NCI-H2107 treated with DMSO at 0.1 percent for 48 hours (cell line): ENCODE results near the gene RERG.
"Not testable (repeated sequence)": the region's sequence is repeated elsewhere in the genome, so short reads cannot be mapped to it uniquely, and the experiment has no call there.

ENCODE experiments used
- DNase-seq: peaks from one replicate; lab custom pipeline; 2025; ENCODE audit not compliant: unreplicated experiment; lab: John Stamatoyannopoulos, UW

RERG gene, protein sequence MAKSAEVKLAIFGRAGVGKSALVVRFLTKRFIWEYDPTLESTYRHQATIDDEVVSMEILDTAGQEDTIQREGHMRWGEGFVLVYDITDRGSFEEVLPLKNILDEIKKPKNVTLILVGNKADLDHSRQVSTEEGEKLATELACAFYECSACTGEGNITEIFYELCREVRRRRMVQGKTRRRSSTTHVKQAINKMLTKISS

DNA sequence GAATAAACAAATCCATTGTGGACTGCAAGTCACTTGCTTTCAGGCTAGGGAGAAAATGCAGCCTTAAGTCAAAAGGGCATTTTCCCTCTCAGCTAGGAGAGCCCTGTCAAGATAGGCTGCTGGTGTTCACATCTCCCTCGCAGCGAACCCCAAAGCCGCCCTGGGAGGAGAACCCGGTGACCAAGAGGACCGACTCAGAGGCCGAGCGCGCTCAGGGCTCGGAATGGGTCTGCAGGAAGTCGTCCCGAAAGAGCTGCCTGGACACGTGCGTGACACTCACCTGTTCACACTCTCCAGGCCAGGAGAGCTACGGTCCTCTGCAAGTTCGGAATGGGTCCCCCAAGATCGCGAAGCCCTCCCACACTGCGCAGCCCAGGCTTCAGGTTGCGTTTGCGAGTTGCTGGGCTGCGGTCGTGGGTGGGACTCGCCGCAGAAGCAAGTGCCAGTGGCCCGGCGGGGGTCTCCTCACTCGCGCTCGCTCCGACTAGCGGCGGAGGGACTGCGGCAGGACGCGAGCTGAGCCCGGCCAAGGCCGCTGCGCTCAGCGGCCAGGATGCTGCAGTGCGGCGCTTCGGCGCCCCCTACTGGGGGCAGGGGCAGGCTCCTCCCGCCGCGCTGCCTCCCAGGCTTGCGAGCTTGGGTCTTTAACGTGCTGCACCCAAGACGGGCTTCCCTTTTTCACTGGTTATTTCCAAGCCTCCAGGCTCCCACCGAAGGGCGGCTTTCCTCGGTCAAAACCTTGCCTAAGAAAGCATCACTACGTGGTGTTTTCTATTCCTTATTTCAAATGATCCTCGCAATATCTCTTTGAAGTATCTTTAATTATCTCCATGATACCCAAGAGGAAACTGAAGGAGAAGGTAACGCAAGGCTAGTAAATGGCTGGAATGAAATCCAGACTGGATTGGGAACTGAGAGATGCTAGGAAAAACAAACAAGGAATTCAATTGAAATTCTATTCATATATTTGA is at the start of gene RERG:
Gene RERG, minus strand, starts transcription at position 503 of the 971 bp plus-strand sequence. CDS start 3,928 bp downstream, outside the sequence.
- peak; percentile 56 for DNase-seq

DNA sequence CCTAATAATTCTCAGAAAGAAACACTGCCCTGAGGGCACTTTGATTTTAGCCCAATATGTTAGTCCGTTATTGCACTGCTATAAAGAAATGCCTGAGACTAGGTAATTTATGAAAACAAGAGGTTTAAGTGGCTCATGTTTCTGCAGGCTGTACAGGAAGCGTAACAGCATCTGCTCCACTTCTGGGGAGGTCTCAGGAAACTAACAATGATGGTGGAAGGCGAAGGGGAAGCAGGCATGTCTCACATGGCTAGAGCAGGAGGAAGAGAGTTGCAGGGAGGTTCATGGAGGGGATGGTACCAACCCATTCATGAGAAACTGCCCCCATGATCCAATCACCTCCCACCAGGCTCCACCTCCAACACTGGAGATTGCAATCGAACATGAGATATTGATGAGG is 49.4 kb upstream of the RERG start:
- no peak for DNase-seq

DNA sequence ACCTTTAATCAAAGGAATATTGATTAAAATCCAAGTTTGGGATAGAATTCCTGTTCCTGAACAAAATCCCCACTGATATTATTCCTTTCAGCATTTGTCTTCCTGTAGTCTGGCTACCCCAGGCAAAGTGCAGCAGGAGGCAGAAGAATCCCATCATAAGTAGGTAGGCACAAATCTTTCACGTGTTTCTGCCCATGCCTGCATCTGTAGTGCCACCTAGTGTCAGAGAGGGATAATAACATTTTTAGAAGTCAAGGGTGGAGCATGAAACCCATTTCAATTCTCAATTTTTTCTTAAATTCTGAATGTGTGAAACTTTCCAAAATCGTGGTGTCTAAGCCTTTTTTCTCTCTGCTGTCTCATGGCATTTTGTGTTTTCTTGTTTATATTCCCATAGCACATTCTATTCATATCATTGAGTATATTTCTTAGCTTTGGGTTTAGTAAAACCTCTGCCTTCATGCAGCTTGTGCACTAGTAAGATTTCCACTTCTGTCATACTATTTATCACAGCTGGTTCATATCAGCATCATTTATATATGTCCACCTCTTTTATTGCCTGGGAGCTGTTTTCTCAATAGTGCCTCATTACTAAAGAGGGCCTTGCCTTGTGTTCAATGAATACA is 47.8 kb upstream of the RERG start:
- peak; percentile 93 for DNase-seq

DNA sequence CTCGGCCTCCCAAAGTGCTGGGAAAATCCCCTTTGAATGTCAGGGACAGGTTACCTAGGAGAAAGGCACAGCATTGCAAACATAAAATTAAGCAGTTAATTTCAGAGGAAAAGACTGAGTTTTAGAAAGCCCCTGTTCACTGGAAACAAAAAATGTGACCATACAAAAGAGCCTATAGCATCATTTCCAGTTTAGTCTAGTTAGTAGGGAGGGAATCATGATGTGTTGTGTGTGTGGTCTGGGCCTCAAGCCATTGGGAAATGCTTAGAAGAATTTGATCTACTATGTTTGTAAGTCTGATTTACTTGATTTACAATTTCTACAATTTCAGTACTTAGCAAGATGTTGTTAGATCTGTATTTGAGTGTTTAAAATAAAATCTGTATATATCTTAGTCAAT is 47.1 kb upstream of the RERG start:
- no peak for DNase-seq

DNA sequence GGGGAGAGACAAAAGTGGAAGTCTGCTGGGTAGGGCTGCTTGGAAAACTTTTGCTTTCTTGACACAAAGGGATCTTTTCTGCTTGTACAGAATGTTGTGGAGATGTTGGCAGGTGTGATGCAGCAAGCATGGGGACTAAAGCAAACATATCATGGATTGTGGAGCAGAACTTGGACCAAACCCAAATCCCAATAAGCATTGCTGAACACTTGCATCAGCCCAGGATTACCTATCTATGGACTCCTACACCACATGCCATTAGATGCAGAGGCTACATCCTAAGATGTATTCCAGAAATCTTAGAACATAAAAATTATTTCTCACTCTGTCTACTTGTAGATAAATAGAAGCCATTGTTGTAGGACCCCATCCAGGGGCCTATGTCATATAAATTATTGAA is 44.7 kb upstream of the RERG start:
- DNase-seq, result no peak

DNA sequence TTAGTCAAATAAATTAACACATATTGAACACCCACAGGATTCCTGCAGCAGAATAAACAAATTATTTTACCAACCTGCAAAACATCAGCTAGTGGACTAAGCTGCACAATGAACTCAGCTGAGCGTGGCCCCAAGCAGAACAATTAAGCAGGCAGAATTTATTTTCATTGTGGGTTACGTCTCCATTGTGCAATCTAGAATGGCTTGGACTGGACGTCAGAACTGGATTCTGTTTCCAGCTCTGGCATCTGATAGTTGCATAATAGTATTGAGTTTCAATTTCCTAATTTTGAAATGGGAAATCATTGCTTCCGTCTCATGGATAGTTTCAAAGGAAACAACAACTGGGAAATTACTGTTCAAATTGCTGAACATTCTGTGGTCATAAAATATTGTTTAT is 35.5 kb upstream of the RERG start:
- DNase-seq, result peak; percentile 10

DNA sequence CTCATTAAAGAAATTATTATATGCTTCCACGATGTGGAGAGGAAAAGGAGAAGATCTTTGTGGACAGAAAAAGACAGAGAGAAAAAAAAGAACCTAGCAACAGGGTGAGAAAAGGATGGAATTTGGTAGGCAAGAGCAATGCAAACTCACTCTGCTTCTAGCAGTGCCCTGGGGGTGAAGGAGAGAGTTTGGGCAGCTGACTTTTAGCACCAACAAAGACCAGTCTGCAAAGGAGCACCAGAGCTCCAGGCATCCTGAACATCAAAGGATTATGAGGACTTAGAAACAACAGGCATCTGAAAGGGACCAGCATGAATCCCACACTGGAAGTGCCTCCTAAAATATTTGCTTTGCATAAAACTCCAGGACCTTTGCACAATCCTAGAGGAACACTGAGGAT is 32.8 kb upstream of the RERG start:
- DNase-seq, result no peak

DNA sequence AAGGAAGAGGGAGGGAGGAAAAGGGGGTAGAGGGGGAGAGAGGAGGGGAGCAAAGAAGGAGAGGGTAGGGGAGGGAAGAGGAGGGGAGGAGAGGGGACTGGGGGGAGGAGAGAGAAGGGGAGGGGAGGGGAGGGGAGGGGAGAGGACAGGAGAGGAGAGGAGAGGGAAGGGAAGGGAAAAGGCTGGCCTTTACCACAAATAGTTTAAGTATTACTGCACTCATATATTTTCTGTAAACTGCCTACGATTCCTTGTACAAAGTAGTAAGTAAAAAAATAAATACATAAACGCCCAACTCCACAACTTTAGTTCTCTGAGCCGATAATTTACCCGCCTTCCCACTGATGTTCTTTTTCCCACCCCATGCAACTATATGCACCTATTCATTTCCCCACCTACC is 23.7 kb upstream of the RERG start:
- no peak for DNase-seq

DNA sequence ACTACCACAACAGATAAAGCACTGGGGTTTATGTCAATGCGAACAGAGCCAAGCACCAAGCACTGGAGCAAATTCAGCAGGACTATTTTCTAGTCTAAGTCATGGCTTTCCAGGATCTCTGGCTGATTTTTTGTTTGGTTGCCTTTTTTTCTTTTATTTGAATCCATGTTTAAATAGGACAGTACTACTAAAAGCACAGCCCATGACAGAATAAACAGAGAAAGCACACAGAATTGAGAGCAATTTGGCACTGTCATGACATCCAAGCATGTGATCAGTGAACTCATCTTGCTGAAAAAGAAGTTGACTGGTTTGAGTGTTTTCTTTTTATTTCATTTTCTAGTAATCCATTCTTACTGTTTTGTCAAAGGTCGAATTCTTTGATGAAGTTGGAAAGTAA is 23.1 kb upstream of the RERG start:
- DNase-seq, result peak; percentile 29

DNA sequence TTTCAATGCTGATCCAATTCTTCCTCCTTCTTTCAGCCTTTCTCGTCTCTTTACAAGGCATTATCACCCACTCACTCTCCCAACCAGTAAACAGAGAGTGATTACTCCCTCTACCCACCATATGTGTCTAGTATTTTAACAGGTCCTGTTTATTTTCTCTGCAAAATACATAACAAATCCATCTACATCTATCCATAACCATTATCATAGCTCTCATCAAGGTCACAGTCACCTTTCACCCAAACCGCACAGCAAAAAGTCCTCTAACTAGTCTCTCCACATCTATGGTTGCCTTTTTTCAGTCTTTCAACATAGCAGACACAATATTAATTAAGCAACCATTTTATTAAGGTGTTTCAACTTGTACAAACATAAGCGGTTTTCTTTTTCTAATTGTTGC is 21.9 kb upstream of the RERG start:
- DNase-seq, result no peak

DNA sequence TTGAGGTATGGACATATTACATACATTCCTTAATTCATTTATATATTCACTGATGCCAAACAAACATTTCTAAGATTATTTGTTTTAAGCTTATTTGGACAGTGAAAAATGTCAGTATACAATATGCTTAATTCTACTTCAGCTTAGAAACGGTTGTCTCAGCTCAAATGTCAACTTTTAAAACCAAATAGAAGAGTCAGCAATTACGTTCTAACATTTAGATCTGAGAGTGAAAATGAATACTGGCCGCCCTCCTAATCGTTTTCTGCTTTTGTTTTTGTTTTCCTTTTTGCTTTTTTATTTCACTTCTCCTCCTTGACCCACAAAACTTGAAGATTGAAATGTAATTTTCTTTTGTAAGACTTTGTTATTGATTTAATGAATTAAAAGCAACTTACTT is 19.7 kb upstream of the RERG start:
- DNase-seq, result no peak

DNA sequence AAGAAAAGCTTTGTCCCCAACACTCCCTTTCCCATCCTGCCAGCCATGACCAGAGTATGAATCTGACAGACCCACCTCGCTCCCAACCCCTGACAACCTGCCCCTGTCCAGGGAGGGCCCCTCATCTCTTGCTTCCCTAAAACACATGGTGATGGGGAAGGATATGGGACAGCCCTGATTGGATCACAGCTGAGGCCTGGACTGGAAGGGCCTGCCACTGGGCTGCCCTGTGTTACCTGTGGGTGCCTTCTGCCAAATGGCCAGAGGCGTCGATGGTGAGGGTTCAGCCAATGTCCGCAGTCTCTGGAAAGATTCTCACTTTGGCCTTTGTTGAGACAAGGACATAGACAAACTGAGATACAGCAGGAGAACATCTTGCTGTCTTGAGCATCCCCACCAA is 13.3 kb upstream of the RERG start:
- DNase-seq, result no peak

DNA sequence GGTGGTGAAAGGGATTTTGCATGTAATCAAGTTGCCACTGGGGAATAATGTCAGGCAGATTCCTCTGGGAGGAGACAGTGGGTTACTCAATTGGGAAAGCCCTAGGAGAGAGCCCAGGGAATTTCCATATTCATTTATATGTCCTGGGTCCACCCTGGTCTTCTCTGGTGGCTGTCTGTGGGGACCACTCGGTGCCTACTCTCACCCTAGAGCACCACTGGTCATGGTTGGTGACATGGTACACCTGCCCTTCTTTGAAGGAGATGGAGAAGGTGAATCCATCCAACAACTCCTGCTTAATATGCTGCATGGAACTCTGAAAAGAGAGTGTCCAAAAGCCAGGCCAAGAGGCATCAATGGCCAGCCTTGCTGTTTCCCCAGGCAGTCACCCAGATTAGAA is 12.8 kb upstream of the RERG start:
- DNase-seq, result no peak

DNA sequence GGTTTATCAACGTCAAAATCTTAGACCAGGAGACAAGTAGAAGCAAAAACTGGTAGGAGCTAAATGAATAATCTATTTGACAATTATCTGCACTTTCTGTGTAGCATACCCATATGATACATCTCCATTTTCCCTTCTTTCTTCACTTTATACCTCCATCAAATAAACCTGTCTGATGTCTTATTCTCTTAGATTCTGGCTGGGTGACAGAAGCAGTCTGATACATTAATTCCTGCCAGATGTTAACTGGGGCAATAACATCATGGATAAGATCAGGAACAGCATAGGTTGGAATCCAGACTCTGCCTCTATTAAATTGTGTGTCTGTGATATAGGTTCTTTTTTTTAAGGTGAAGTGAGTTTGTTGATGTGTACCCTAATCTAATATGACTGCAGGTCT is 11.7 kb upstream of the RERG start:
- DNase-seq, result no peak

DNA sequence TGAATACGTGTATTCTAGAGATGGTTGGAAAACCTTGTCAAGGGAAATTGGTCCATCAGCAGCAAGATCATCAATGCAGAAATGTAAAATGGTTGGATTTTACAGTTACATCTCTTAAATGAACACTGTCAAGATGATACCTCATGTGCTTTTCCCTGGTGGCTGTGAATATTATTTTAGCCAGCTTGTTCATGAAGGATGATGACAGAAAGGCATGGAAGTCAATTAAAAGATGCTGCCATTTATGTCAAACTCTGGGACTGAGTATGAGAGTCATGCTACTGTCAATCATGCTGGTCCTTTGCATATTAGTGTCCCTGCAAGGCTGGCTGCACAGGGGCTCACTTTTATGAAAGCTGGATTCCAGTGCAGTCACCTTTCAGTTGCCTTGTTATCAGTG is 10.3 kb upstream of the RERG start:
- no peak for DNase-seq

DNA sequence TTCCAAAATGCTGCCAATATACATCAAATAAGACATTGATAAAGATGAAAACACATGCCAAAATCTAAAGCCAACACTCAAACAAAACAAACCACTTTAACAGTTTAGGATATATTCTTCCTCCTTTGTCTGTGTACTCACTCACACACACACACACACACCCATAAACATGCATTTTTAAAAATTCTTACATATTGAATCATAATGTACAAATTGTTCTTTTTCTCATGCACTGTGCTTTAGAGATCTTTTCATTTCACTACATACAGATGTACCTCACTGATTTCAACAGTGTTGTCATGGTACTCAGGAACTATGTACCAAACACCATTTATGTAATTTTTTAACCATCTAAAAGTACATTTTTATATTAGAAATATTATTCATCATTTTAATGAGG is 9.5 kb upstream of the RERG start:
- DNase-seq, result no peak

DNA sequence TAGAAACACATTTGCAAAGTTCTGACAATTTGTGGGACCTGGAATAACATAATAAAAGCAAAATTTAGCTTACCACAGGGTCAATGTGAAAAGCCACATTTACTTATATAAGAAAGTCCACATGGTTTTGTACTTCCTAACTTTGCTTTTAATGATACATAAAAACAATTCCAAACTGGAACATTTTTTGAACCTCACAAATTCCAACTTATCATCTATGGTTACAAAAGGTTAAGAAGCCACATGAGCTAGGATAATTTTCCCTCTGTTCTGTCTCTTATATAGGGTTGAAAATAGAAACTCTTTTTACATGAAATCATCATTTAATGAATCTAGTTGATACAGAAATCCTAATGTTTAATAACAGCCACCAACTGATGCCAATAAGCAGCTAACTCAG is 8.9 kb upstream of the RERG start:
- DNase-seq, result no peak

DNA sequence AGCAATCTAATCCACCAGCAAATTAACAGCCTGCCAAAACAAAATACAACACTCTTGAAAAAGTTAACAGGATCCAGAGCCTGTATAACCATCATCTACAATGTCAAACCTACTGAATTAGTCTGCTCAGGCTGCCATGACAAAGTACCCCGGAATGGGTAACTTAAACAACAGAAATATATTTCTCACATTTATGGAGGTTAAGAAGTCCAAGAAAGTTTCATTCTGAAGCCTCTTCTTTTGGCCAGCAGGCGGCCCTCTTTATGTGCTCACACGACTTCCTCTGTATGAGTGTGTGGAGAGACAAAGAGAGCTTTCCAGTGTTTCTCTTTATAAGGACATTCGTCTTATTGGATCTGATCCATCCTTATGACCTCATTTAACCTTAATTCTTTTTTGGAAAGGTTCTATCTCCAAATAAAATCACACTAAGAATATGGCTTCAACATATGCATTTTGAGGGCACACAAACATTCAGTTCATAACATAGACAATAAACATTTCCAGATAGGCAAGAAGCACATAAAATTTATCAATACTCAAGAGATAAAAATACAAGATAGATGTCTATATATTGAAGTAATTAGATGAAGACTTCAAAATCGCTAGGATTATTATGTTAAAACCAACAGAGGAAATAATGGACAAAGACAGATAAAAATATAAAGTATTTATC is 5.9 kb upstream of the RERG start:
- no peak for DNase-seq

DNA sequence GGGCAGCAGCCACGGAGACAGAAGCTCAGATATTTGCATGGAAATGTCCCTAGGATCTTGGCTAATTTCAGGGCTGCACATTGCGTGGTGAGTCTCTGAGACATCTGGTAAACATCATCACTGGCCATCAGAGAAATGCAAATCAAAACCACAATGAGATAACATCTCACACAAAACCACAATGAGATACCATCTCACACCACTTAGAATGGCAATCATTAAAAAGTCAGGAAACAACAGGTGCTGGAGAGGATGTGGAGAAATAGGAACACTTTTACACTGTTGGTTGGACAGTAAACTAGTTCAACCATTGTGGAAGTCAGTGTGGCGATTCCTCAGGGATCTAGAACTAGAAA is 4.6 kb upstream of the RERG start:
- not testable (repeated sequence) for DNase-seq

DNA sequence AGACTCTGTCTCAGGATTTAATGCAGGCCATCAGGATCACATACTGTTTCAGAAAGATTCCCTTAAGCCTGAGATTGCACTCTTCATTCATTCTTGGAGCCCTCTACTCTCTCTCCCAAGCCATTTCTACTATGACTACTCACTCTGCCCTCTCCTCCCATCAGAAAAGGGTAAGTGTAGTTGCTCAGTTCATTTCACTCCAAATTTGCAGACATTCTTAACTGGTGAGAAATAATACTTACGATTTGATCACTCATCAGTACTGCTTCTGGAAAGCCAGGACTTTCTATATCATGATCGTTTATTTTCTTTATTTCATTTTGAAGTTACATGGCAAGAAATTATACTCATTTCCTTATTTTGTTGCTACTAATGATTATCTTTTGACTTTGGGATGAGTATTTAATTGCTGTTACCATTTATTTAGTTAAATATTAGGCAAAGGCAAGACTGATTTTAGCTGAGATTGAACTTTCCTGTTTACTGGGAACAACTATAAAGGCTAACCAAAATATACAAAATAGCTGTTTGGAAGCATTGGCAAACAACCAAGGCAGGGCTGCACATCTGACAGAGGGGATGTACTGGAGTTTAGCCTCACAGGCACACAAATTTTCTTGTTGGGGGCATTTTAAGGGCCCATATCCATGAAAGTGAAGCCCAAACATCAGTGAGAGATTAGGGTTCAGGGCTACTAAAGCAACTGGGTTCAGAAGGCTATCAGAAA is 4.1 kb upstream of the RERG start:
- no peak for DNase-seq

DNA sequence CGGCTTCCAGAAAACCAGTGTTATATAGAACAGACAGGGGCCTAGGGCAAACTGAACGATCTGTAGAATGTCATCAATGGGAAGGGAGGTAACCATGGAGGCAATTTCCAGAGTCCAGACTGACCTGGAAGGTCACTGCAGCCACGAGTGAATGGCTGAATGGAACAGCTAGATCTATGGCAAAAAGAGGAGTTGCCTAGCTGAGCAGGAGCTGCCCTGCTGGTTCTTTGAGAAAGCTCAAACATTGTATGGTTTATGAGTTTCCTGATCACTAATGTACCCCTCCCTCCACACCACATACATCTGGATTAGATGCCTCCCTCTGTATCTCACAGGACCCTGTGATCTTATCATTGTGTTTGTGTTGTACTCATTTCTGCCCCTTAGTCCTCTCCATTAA is 1.0 kb upstream of the RERG start:
- DNase-seq, result no peak
